ENCODE results near the gene CCDC66.
A peak's percentile ranks its signal among the peaks of the same experiment; 100 is the strongest.
"Not testable (repeated sequence)": the region's sequence is repeated elsewhere in the genome, so short reads cannot be mapped to it uniquely, and the experiment has no call there.

The CCDC66 gene

GRCh38 chr3:56556908-56557830 is at the start of gene CCDC66:
Gene CCDC66 (plus strand): TSS chr3:56557175. CDS start chr3:56557243, 68 bp downstream.
- DNase-seq, result peak; percentile 87 to 92

GRCh38 chr3:56519641-56520040 is 37.3 kb upstream of the CCDC66 start:
- DNase-seq, result no peak

- DNase-seq, result no peak
Measured at GRCh38 chr3:56522374-56522773, 34.6 kb upstream of the CCDC66 start.

GRCh38 chr3:56525291-56525690 is 31.7 kb upstream of the CCDC66 start:
- no peak for DNase-seq

- DNase-seq, result no peak
Measured at GRCh38 chr3:56536735-56537134, 20.2 kb upstream of the CCDC66 start.

- peak in 1 of 2 experiments; percentile 52 for DNase-seq
Measured at GRCh38 chr3:56547486-56547885, 9.5 kb upstream of the CCDC66 start.

GRCh38 chr3:56557831-56558170 is 826 bp downstream of the CCDC66 start:
- DNase-seq, result no peak

GRCh38 chr3:56573501-56573900 is 16.5 kb downstream of the CCDC66 start:
- DNase-seq, result no peak

GRCh38 chr3:56581941-56582340 is 25.0 kb downstream of the CCDC66 start:
- DNase-seq, result not testable (repeated sequence)

GRCh38 chr3:56584275-56584674 is 27.3 kb downstream of the CCDC66 start:
- DNase-seq, result not testable (repeated sequence)

GRCh38 chr3:56590814-56591213 is 33.8 kb downstream of the CCDC66 start:
- no peak for DNase-seq

- DNase-seq, result no peak
Measured at GRCh38 chr3:56591262-56591661, 34.3 kb downstream of the CCDC66 start.

GRCh38 chr3:56593455-56594158 is 36.6 kb downstream of the CCDC66 start:
- DNase-seq, result no peak

- DNase-seq, result no peak
Measured at GRCh38 chr3:56595975-56596840, 39.2 kb downstream of the CCDC66 start.

- DNase-seq, result not testable (repeated sequence)
Measured at GRCh38 chr3:56608479-56608878, 51.5 kb downstream of the CCDC66 start.

GRCh38 chr3:56610669-56611335 is 53.8 kb downstream of the CCDC66 start:
- no peak for DNase-seq

GRCh38 chr3:56611364-56611763 is 54.4 kb downstream of the CCDC66 start:
- DNase-seq, result no peak

- DNase-seq, result no peak
Measured at GRCh38 chr3:56612146-56612545, 55.2 kb downstream of the CCDC66 start.

- no peak for DNase-seq
Measured at GRCh38 chr3:56613016-56613415, 56.0 kb downstream of the CCDC66 start.

- no peak for DNase-seq
Measured at GRCh38 chr3:56616478-56617006, 59.6 kb downstream of the CCDC66 start.

GRCh38 chr3:56620371-56620770 is 63.4 kb downstream of the CCDC66 start:
- no peak for DNase-seq

GRCh38 chr3:56621681-56622080 is 64.7 kb downstream of the CCDC66 start:
- DNase-seq, result no peak
